ENCODE data around the gene DSCAML1.

Gene DSCAML1

DNA sequence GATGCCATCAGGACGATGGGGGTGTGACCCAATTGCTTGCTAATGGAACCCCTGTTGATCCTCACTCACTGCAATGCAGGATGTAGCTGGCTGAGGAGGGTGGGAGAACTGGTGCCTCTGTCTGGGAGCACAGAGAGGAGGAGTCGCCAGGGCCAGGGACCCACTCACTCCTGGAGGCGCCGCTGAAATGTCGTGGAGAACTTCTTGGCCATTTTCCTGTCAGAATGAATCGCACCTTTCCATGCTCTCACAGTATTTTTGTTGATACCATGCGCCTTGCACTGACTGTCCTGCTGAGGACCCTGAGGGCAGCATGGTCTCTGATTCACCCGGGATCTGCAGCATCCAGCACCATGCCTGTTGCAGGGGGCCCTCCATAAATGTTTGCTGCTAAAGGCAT is 211.4 kb downstream of the DSCAML1 start:
- no peak for DNase-seq (ENCODE audit: low read depth in 2 of 2)

DNA sequence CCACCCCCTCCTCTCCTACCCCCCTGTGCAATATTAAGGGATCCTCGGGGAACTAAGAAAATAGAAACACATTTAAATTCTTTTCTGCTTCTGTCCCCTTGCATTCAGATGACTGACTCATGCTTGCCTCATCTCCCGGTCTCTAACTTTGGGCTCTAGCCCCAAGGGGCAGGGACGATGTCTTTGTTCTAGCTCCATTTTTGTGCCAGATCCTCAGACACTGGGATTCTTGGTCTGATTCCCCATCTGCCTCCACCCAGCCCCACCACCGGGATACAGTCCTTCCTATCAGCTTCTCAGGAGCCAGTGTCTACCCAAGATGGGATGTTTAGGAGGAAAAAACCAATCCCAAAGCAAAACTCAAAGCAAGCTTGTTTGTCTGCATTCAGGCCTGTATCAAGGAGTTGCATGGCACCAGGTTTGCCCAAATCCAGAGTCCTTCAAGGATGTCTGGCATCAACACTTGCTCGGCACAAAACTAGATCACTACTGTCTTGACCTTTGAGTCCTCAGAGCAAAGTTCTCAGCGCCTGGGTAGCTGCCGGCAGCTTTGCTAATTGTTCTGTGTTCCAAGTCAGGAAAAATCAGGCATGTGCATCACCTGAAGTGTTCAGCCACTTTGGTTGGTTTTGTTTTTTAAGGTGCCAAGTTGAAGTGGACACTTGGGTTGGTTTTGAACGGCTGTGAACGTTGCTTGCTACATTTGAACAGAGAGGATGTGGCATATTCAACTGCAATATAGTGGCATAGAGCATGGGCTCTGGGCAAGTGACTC is 212.8 kb downstream of the DSCAML1 start:
- no peak for DNase-seq (ENCODE audit: low read depth in 2 of 2)

DNA sequence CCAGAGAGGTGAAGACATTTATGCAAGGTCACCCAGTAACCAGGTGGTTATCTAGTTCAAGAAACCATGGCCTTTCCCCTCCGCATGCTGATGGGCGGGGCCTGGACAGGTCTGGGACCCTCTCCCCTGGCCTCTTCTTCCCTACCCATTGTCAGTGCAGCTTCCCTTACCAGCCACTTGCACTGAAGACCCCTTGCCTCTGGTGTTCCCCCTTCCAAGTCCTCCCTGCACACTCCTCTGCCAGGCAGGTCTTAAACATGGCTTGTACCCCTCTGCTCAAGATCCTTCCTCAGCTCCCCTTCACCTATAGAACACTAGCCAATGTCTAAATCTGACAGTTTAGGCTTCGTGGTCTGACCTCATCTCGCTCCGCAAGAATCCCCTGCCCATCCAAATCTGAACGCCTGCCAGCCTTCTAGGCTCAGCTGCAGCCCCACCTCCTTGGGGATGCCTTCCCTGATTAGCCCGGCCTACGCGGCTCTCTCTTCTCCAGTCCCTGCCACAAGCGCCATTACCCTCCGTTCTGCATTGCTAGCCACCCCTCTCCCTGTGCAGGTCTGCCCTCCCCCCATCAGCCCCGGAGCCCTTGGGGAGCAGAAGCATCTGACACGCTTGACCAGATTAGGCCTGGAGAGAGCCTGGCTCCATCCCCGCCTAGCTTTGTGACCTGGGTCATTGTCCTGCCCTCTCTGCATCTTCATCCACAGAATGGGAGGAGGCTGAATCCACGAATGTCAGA is 213.8 kb downstream of the DSCAML1 start:
- no peak for DNase-seq (ENCODE audit: low read depth in 2 of 2)

DNA sequence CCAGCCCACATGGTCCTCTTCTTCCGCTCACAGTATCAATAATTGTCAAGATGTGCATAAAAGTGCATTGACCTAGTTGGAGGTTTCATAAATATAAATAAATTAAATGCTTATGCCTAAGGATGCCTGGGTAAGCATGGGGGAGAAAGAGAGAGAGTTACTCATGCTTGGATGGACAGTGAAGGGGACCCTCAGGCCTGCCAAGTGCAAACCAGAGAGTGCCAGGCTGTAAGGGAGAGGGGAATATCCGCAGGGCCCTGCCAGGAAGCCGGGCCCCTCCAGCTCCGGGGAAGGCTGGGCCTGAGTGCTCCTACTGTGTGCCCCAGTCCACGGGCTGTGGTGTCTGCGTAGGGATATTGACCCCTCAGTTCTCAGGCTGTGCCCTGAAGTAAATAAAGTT is 214.6 kb downstream of the DSCAML1 start:
- DNase-seq (ENCODE audit: low read depth in 2 of 2): no peak

DNA sequence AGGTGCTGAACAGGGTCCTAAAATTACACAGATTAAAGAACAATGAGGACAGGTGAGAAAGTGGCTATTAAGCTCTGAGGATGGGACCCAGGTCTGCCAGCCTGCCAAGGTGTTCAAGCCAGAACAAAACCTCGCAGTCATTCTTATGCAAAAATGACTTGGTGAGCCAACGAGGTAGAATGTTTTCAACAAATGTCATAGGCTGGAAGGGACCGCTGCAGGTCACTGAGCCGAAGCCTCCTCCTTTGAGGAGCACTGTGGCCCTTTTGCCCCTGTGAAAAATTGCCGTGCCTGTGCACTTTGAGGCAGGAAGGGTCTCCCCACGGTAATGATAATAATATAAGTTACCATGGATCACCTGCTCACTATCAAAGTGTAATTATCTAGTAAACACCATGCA is 216.2 kb downstream of the DSCAML1 start:
- no peak for DNase-seq (ENCODE audit: low read depth in 2 of 2)

DNA sequence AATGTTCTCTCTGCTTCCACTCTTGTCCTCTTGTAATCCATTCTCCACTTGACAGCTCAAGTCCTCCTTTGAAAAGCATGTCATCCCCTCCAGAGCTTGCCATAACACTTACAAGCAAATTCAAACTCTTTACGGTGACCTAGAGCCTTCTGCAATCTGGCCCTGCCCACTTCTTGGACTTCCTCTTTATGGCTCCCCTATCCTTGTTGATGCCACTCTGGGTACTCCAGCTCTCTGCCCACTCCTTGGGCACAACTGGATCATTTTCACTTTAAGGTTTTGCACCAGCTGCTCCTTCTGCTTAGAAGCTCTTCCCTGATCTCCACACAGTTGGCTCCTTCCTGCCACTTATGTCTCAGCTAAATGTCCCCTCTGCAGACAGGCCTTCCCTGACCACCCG is 217.9 kb downstream of the DSCAML1 start:
- no peak for DNase-seq (ENCODE audit: low read depth in 2 of 2)

DNA sequence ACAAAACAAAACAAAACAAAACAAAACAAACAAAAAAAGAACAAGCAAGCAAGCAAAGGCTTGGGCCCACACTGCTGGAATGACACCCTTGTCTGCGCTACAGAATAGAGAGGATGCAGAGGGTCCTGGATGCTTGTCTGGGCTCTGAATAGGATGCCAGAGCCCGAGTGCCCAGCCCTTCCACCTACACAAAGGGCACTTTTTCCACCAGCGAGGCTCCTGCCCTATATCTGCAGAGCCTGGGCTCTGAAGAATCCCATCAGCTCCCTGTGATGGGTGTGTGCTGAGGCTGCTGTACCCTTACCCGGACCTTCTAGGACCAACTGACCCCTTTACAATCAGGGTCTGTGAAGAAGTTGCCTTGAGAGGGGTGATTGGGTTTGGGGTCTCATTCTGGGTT is 221.2 kb downstream of the DSCAML1 start:
- DNase-seq (ENCODE audit: low read depth in 2 of 2): no peak

DNA sequence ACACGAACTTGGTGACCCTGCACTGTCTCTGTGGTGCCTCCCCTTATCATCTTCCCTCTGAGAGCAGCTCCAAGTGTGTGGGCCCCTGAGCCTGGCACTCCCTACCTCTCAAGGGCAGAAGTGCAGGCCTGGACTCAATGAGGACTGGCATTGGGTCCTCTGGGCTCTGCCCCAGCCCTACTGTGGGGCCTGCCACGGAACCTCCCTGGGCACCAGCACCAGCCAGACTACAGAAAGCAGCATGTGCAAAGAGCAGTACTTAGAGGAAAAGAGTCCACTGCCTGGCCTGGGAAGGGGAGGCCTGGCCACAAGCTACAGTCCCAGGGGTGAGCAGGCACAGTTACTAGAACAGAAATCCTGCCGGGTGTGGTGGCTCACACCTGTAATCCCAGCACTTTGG is 222.5 kb downstream of the DSCAML1 start:
- no peak for DNase-seq (ENCODE audit: low read depth in 2 of 2)

DNA sequence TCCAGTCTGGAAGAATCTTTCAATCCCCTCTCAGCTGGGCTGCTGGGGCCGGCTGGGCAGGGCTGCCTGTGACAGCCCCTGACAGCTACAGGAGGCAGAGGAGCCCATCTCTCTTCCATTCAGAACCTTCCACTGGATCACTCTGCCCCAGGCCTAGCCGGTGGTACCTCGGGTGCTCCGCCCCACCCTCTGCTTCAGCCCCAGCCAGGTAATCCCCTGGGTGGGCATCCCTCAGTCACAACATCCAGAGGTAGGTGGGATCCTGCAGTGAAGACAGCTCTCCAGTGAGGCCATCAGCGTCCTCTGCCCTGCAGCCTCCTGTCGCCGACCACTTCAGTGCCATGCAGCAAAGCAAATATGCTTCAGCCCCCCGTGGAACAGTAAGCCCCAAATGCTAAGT is 223.7 kb downstream of the DSCAML1 start:
- no peak for DNase-seq (ENCODE audit: low read depth in 2 of 2)

DNA sequence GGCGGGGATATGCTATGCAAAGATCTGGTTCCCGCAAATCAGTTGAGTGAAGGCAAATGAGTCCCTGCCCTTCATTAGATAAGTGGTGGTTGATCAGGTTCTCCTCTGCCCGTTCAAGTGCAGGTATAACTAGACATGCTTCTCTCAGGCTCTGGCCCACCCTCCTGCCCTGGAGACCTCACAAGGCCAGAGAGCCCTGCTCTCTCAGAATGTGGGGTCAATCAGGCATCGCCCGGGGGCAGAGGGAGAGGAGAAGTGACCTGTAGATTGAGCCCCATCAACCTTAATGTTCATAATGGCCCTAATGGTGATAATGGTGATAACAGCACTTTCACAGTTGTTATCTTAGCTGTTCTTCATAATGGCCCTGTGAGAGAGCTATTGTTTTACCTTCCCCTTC is 224.3 kb downstream of the DSCAML1 start:
- DNase-seq (ENCODE audit: low read depth in 2 of 2): no peak

DNA sequence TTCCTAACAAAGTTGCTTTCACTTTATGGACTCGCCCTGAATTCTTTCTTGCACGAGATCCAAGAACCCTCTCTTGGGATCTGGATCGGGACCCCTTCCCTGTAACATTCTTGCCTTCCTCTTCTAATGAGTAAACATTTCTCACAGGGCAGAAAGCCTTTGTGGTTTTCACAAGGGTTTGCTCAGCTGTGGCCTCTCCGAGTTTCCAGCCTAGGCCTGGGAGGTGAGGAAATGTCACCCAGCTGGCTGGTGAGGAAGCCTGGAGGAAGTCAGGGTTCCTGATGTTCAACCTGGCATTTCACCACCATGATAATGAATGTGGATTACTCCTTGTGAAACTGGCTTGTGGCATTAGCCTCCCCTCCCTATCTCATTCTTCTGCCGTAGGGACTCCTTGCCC is 224.9 kb downstream of the DSCAML1 start:
- no peak for DNase-seq (ENCODE audit: low read depth in 2 of 2)

DNA sequence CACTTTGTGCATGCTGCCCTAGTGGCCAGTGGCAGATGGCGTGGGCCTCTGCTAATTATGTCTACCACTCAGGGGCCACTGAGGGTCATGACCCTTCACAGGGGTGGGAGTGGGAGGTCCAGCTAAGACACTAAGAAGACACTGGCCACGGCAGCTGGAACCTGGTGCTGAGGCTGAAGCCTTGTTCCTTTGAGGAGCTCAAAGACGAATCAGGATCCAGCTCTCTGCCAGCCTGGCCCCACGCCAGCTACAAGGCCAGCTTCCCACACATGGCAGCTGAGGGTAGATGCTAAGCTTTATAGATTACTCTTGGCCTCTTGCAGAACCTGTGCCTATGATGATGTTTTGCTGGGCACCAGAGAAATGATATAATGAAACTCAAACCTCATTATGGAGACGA is 226.3 kb downstream of the DSCAML1 start:
- DNase-seq (ENCODE audit: low read depth in 2 of 2): no peak

DNA sequence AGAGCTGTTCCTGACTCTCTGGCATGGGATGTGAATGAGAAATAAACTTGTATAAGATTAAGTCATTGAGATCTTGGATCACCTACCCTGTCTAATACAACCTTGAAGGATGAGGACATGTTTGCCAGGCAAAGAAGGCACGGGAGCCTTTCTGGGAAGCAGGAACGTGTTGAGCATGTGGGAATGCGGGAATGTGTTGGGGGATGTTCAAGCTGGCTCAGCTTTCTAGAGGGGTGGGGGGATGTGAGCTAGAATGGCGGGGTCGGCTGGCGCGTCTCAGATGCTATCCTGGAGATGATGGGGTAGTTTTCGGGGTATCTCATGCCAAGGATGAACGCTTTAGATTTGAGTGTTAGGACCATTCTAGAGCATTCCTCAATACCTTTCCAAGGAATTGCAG is 227.1 kb downstream of the DSCAML1 start:
- DNase-seq (ENCODE audit: low read depth in 2 of 2): no peak

DNA sequence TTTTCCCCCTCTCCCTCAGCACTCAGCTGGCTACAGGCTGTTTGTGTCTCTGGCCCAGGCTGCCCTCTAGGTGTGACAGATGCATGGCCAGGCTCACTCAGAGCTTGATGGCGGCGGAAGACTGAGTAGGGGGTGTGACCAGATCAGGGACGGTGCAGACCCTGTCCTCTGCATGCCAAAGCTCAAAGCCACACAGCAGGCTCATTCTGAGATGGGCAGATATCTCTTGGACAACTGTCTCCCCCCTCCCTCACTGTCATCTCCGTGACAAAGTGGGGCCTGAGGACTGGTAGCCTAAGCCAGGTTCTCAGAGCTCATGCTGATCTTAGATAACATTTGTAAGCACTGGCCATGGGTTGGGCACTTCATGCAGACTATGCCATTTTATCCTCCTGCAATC is 231.3 kb downstream of the DSCAML1 start:
- no peak for DNase-seq (ENCODE audit: low read depth in 2 of 2)

DNA sequence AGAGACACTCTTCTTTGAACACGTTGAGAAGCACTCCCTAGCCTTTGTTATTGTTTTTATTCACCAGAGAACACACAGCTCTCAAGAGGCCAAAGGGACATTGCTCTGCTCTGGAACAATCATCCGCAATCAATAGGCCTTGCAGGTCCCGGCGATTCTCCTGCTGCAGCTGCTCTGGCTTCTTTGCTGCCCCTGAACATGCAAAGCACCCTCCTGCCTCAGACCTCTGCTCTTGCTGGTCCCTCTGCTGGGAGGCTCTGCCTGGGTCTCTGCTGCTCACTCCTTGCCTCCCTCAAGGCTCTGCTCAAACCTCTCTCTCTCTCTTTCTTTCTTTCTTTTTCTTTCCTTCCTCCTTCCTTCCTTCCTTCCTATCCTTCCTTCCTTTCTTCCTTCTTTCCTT is 232.7 kb downstream of the DSCAML1 start:
- no peak for DNase-seq (ENCODE audit: low read depth in 2 of 2)

DNA sequence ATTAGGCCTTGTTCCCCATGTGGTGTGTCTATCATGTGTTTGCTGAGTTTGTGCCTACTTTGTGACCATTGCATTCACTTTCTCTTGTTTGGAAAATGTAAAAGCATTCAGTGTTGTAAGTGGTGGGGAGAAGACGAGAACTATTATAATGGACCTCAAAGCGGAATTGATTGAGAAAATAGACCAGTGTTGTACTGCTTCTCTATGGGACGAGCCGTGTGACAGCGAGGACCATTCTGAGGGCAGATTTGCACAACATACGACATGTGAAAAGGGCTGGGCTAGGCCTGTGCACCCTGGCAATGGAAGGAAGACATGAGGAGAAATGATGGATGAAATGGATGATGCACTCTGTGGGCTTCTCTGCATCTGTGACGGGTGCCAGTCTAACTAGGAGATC is 233.5 kb downstream of the DSCAML1 start:
- no peak for DNase-seq (ENCODE audit: low read depth in 2 of 2)

DNA sequence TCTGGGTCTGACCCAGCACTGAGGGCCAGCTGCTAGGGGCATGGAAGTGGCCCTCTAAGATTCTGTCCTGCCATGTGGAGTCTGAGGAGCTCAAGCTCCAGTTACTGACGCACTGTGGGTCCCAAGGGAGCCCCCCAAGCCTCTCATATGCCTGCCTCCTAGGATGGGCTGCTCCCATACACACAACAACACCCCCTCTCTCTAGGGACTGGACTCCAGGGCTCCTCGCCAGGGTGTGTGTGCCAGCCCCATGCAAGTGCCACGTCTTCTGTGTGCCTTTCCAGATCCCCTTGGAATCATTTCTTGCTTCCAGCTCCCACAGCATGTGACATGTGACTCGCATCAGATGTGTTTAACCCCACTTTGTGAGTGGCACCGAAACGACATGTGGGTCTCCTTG is 234.9 kb downstream of the DSCAML1 start:
- DNase-seq (ENCODE audit: low read depth in 2 of 2): no peak

DNA sequence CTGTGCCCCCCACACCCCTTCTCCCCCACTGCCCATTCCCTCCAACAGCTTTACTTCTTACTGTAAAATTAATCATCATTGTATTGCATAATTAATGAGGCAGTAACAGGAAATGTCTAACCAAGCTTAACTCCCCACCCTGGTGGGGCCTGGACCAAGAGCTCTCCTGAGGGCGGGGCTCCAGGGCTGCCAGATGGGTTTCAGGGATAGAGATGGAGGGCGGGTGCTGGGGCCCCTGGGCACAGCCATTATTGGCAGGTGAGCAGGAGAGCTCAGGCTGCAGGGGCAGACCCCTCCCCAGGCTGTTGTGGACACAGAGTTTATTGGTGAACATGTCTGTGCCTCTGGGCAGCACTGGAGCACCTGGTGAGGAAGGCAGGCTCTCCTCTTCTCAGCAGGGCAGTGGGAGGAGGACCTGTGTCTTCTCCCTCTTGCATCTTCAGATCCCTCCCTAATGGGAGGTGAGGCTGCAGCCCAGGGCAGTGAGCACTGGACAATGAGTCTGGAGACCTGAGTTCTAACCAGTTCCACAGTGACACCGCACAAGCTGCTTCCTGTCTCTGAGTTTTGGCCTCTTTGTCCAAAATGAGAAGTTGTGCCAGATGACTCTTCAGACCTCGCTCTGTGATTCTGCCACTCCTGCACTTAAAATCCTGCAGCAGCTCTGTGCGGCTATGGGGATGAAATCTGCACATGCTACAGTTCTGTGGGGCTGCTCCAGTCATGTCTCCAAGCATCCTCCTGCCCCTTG is 236.1 kb downstream of the DSCAML1 start:
- DNase-seq (ENCODE audit: low read depth in 2 of 2): no peak

DNA sequence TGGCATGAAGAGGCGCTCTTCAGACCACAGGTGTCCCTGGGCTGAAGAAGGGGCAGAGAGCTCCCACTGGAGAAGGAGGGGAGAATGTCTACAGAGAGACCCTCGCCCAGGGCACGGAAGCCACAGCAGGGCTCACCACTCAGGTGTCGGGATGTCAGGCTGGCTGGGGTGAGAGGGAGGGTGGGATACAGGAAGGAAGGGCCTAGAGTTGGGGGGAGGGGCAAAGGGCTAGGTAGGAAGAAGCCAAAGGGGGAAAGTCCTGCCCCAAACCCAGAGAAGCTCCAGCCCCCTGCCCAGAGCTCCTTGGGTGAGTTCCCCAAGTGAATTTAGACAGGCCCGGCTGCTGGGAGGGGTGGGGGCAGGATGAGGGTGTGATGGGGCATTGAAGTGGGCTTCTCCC is 237.3 kb downstream of the DSCAML1 start:
- no peak for DNase-seq (ENCODE audit: low read depth in 2 of 2)

DNA sequence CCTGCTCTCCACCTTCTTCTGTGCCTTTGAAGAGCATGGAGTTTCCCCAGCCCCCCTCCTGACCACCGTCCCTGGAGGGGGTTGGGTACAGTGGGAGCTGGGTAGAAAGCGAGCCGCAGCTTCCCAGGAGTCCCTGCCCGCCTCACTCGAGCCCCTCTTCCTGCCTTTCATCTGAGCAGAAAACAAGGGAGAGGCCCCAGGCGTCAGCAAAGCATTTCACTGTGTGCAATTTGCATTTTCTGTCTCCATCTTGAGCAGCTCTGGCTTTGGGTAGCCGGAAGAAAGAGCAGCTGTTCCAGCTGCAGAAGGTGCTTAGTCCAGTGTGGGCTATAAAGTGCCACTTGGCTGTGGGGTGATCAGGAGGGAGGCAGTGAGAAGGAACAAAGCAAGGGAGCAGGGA is 239.7 kb downstream of the DSCAML1 start:
- DNase-seq (ENCODE audit: low read depth in 2 of 2): no peak

DNA sequence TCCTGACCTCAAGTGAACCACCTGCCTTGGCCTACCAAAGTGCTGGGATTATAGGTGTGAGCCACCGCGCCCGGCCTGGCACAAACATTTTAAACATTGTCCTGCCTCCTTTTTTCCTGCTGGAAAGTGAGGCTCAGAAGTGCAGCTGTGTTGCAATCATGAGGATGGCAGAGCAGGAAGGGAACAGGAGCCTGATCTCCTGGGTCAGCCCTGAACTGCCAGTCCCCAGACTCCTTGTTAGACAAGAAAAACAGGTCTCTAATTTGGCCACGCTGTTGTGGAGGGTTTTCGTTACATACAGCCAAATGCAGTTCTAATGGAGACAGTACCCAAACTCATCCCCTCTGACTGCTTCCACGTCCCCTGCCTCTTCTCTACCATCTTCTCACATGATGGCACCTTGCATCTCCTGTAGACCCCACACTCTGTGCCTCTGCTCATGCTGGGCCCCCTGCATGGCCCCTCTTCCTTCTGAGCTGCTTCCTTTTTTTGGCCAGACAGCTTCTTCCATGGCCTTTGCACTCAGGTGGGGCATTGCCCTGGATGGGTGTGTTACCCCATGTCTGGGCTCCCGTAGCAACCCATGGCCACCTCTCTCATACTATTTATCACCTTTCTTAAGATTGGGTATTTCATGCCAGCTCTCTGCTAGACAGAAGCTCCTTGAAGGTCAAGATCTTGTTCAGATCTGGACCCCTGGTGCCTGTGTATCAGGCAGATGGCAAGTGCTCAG is 242.2 kb downstream of the DSCAML1 start:
- DNase-seq (ENCODE audit: low read depth in 2 of 2): no peak

DNA sequence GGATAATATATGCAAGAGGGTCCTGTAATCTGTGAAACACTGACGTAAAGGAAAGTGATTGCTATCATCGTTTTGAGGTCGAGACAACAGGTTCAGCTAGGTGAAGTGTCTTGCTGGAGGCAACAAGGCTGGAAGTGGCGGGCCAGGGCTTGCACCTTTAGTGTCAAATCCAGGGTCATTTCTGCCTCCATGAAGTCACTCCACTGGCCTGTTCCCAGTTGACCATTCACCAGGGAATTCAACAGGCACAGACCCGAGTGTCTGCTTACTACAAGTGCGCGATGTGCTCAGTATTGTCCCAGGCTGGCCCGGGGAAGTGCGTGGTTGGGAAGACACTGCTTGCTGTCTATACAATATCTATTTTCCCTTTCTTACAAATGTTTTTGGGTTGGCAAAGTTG is 244.4 kb downstream of the DSCAML1 start:
- no peak for DNase-seq (ENCODE audit: low read depth in 2 of 2)

Measured in activated CD8-positive, alpha-beta memory T cell treated with anti-CD3 and anti-CD28 coated beads for 4 hours (primary cell).